DND-41 (cell line): ENCODE measurements around the gene COL20A1.

Source experiments
- ATAC-seq: fragments of 200-7000 bp; cut with Tn5 transposase; 3 replicates; pipeline ENCODE4 v1.9.1; 2021; ENCODE audit warnings: low read depth; ENCODE audit not compliant: insufficient read depth
- DNase-seq: peaks from one replicate; pipeline ENCODE4 v3.0.0-alpha.2; 2020
- H2AFZ ChIP-seq: 2 replicates; pipeline ENCODE4 v1.6.0; 2012; ENCODE audit warnings: low read depth, low read length
- H3K27ac ChIP-seq: 2 replicates; pipeline ENCODE4 v1.5.1; 2012; ENCODE audit warnings: low read length, inconsistent platforms
- H3K27me3 ChIP-seq: fragments of 200-600 bp; sonication (generic); 2 replicates; pipeline ENCODE4 v1.6.0; 2012; ENCODE audit warnings: low read length, mild to moderate bottlenecking, inconsistent platforms; ENCODE audit not compliant: insufficient read depth, poor library complexity
- H3K36me3 ChIP-seq: 2 replicates; pipeline ENCODE4 v1.5.1; 2012; ENCODE audit warnings: low read length, inconsistent platforms; ENCODE audit not compliant: insufficient read depth
- H3K4me1 ChIP-seq: 2 replicates; pipeline ENCODE4 v1.5.1; 2012; ENCODE audit warnings: mild to moderate bottlenecking, low read length; ENCODE audit not compliant: insufficient read depth
- H3K4me2 ChIP-seq: 2 replicates; pipeline ENCODE4 v1.6.0; 2012; ENCODE audit warnings: mild to moderate bottlenecking, moderate library complexity, low read length, inconsistent platforms; ENCODE audit not compliant: insufficient read depth
- H3K4me3 ChIP-seq, 2 experiments: fragments of 200-600 bp in 1 of 2; shearing (Covaris generic) in 1 of 2; 2 replicates each; pipeline ENCODE4 v1.5.1; 2012 to 2016; ENCODE audit warnings: inconsistent platforms in 2 of 2, low read length in 2 of 2, mild to moderate bottlenecking in 2 of 2, low read depth in 1 of 2, moderate library complexity in 1 of 2
- H3K79me2 ChIP-seq: 2 replicates; pipeline ENCODE4 v1.6.0; 2012; ENCODE audit warnings: low read length, inconsistent platforms; ENCODE audit not compliant: insufficient read depth
- H3K9ac ChIP-seq: 2 replicates; pipeline ENCODE4 v1.6.0; 2012; ENCODE audit warnings: low read depth, mild to moderate bottlenecking, inconsistent platforms, low read length, moderate library complexity
- H3K9me3 ChIP-seq: 2 replicates; pipeline ENCODE4 v1.5.1; 2012; ENCODE audit warnings: low read length, moderate library complexity, mild to moderate bottlenecking, inconsistent platforms; ENCODE audit not compliant: insufficient read depth, severe bottlenecking
- H4K20me1 ChIP-seq: 2 replicates; pipeline ENCODE4 v1.6.0; 2012; ENCODE audit warnings: low read length; ENCODE audit not compliant: insufficient read depth
- EZH2 ChIP-seq: IDR thresholded peaks from 3 replicates; pipeline ENCODE4 v1.6.1; 2012; ENCODE audit warnings: borderline replicate concordance, low read depth, mild to moderate bottlenecking, moderate library complexity, low read length, inconsistent platforms; ENCODE audit not compliant: severe bottlenecking
- TF ChIP-seq, protein P1 (sequence below): IDR thresholded peaks from 2 replicates; pipeline ENCODE4 v1.5.1; 2012; ENCODE audit warnings: borderline replicate concordance, low read length, moderate library complexity, mild to moderate bottlenecking; ENCODE audit not compliant: poor library complexity, severe bottlenecking; ENCODE audit errors: extremely low read depth

The COL20A1 gene

DNA sequence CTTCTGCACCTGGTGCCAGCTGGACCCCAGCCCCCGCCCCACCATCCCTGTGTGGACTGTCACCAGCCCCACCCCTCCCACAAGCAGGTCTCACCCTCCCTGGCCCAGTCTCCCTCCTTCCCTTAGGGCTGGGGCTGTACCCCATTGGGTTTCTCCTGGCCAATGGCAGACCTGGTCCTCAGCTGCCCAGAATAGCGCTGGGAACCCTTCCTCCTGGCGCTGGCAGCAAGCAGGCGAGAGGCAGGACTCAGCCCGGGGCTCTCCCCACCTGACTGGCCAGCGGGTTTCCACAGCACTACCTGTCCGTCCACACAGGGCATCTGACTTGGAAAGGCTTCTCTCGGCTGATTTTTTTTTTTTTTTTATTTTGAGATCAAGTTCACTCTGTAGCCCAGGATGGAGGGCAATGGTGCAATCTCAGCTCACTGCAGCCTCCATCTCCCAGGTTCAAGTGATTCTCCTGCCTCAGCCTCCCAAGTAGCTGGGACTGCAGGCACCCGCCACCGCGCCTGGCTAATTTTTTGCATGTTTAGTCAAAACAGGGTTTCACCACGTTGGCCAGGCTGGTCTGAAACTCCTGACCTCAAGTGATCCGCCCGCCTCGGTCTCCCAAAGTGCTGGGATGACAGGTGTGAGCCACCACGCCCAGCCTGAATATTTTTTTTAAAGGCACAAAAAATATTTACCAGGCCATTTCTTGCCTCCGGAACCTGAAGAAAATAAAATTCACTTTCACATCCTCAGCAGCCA is 89.7 kb downstream of the COL20A1 start:
- peaks cover 12% of the 10 kb centered on the region; the same call in 1 of the 2 replicates for H4K20me1 ChIP-seq
- H3K27me3 ChIP-seq: no peaks in the 10 kb centered on the region
- H3K4me1 ChIP-seq: no peaks in the 10 kb centered on the region
- H3K27ac ChIP-seq: no peak overlapping the region
- H3K79me2 ChIP-seq: no peaks in the 10 kb centered on the region
- peaks cover 20% of the 10 kb centered on the region for H3K9me3 ChIP-seq
- H3K9ac ChIP-seq: no peak overlapping the region
- no peak overlapping the region for H3K4me3 ChIP-seq
- H2AFZ ChIP-seq: no peak overlapping the region
- no peak for TF ChIP-seq EZH2
- TF ChIP-seq, protein P1, sequence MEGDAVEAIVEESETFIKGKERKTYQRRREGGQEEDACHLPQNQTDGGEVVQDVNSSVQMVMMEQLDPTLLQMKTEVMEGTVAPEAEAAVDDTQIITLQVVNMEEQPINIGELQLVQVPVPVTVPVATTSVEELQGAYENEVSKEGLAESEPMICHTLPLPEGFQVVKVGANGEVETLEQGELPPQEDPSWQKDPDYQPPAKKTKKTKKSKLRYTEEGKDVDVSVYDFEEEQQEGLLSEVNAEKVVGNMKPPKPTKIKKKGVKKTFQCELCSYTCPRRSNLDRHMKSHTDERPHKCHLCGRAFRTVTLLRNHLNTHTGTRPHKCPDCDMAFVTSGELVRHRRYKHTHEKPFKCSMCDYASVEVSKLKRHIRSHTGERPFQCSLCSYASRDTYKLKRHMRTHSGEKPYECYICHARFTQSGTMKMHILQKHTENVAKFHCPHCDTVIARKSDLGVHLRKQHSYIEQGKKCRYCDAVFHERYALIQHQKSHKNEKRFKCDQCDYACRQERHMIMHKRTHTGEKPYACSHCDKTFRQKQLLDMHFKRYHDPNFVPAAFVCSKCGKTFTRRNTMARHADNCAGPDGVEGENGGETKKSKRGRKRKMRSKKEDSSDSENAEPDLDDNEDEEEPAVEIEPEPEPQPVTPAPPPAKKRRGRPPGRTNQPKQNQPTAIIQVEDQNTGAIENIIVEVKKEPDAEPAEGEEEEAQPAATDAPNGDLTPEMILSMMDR: no peak
- no peak for ATAC-seq
- no peak for DNase-seq
- no peaks in the 10 kb centered on the region for H3K36me3 ChIP-seq
- no peak overlapping the region for H3K4me2 ChIP-seq

DNA sequence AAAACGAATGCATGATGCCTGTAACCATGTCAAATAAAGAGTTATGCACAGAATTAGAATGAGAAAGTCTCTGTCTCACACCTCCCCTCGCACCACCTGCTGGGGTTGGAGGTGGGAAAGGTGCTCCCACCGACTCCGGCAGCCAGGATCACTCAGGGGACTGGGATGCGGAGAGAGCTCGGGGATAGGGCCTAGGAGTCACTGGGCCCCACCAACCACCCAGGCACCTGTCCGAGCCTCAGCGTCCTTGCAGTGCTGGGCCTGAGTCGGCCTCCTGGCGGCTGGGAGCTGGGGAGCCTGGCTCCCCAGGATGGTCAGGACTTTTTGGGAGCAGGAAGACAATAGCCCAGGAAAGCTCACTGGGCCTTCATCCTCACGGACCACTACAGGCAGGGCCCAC is 90.6 kb downstream of the COL20A1 start:
- DNase-seq (no peak), ATAC-seq (no peak)
- TF ChIP-seq EZH2: no peak
- TF ChIP-seq, protein P1: no peak
- Histone ChIP-seq H2AFZ (no peak overlapping the region), H3K79me2 (no peaks in the 10 kb centered on the region), H3K4me3 (no peak overlapping the region), H3K4me2 (no peak overlapping the region), H3K27ac (no peak overlapping the region), H3K36me3 (no peaks in the 10 kb centered on the region), H3K4me1 (no peaks in the 10 kb centered on the region), H3K9me3 (peaks cover 23% of the 10 kb centered on the region), H3K27me3 (no peaks in the 10 kb centered on the region), H3K9ac (no peak overlapping the region), H4K20me1 (peaks cover 11% of the 10 kb centered on the region; the same call in 1 of the 2 replicates)

GRCh38 chr20:63384336-63384735 is 91.3 kb downstream of the COL20A1 start:
- Histone ChIP-seq H3K79me2 (no peaks in the 10 kb centered on the region), H3K36me3 (no peaks in the 10 kb centered on the region), H3K9ac (no peak overlapping the region), H3K4me3 (no peak overlapping the region), H2AFZ (no peak overlapping the region), H3K27me3 (no peaks in the 10 kb centered on the region), H3K27ac (no peak overlapping the region), H3K9me3 (peaks cover 23% of the 10 kb centered on the region), H3K4me1 (no peaks in the 10 kb centered on the region), H4K20me1 (peaks cover 4% of the 10 kb centered on the region; the same call in 1 of the 2 replicates), H3K4me2 (no peak overlapping the region)
- DNase-seq: no peak
- TF ChIP-seq, protein P1: no peak
- no peak for TF ChIP-seq EZH2
- no peak for ATAC-seq
